Measurements from ENCODE around the gene RASA4B. TPM values are rescaled to one million over a fixed set of nuclear protein-coding genes. Genes with fewer than 3 reads are reported as not detected.
"Not testable (repeated sequence)": the region's sequence is repeated elsewhere in the genome, so short reads cannot be mapped to it uniquely, and the experiment has no call there.

Gene RASA4B
- total and polyA plus RNA-seq, 2 experiments from 2014 or later, result 0.99 to 1.5 TPM

DNA sequence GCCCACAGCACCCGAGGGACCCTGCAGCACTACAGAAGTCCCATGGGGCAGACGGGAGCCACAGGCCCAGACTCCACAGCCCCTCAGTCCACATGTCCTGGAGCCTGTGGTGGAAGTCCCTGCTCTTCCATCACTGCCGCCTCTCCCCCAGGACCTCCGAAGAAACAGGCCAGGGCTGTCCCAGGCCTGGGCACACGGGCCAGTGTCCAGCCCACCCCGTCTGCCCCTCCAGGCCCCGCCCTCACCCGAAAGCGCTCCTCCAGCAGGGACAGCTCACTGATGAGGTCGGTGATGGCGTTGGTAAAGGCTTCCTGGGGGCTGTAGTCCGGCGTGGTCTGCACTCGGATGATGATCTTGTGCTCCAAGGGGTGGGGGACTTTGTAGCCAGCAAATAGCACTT, 43.5 kb downstream of the RASA4B start:
- Mint-ChIP-seq H3K36me3 (ENCODE audit: low read depth) (peaks cover 13% of the 10 kb centered on the region), H3K27me3 (ENCODE audit: insufficient read depth, low read depth, poor library complexity) (peaks cover 13% of the 10 kb centered on the region)
- DNase-seq (ENCODE audit: low spot score); H4K20me1 ChIP-seq (replicated peaks; ENCODE audit: insufficient read depth); H3K4me1 ChIP-seq (ENCODE audit: insufficient read depth); H3K36me3 ChIP-seq (ENCODE audit: insufficient read depth); H3K4me2 ChIP-seq; H2AFZ ChIP-seq; H3K27me3 ChIP-seq (ENCODE audit: insufficient read depth); H3K9me2 ChIP-seq (ENCODE audit: insufficient read depth); H3K4me3 Mint-ChIP-seq; H3K27ac Mint-ChIP-seq; ATAC-seq; H3K4me1 Mint-ChIP-seq; H3K9me3 Mint-ChIP-seq; H3K4me3 ChIP-seq; H3K27ac ChIP-seq (ENCODE audit: low read depth); H3K79me2 ChIP-seq (replicated peaks; ENCODE audit: insufficient read depth); H3F3A ChIP-seq (replicated peaks; ENCODE audit: low read depth): not testable (repeated sequence)

DNA sequence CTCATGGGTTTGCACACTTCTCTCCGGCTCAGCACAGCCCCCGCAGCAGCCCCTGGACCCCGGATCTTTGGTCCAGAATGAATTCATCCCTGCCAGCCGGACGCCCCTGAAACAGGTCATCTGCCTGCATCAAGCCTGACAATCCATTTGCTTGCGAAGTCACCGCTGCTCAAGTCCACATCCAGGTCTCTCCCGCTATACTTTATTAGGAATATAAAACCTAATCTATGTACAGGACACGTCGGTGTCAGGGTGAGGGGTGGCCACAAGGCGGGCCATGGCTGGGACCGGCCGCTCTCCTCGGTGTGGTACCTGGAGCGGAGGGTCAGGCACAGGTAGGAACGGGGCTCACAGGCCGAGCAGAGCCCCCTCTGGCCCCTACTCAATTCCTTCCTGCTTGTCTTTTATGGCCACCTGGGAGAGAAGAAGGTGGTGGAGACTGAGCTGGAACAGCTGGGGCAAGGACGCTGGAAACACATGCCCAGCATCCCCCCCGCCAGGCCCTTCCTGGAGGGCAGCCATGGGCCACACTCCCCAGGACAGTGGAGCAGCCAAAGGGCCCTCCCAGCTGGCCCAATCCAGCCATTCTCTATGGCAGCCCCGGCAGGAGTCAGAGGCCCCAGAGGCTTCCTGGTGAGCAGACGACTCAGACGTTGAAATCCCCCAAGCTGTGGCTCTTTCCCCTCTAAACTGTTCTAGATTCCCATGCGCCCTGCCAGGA, 44.1 kb downstream of the RASA4B start:
- Histone ChIP-seq H3F3A (replicated peaks; ENCODE audit: low read depth) (no peaks in the 10 kb centered on the region), H3K27me3 (ENCODE audit: insufficient read depth) (no peaks in the 10 kb centered on the region), H3K27ac (ENCODE audit: low read depth) (no peak overlapping the region), H3K4me3 (no peak overlapping the region), H3K4me1 (ENCODE audit: insufficient read depth) (no peaks in the 10 kb centered on the region), H3K4me2 (no peak overlapping the region), H3K36me3 (ENCODE audit: insufficient read depth) (no peaks in the 10 kb centered on the region), H3K9me2 (ENCODE audit: insufficient read depth) (no peaks in the 10 kb centered on the region), H4K20me1 (replicated peaks; ENCODE audit: insufficient read depth) (peaks cover 4% of the 10 kb centered on the region; the same call in 1 of the 2 replicates), H2AFZ (no peak overlapping the region), H3K79me2 (replicated peaks; ENCODE audit: insufficient read depth) (no peaks in the 10 kb centered on the region)
- Mint-ChIP-seq H3K36me3 (ENCODE audit: low read depth) (peaks cover 13% of the 10 kb centered on the region), H3K27ac (no peak overlapping the region), H3K9me3 (no peaks in the 10 kb centered on the region), H3K4me3 (no peak overlapping the region), H3K27me3 (ENCODE audit: insufficient read depth, low read depth, poor library complexity) (peaks cover 13% of the 10 kb centered on the region), H3K4me1 (no peaks in the 10 kb centered on the region)
- TF ChIP-seq EZH2 (IDR thresholded peaks at IDR 0.05; ENCODE audit: low read depth, unreplicated experiment), result no peak
- TF ChIP-seq CREB1 (CRISPR knock-in tag; IDR thresholded peaks at IDR 0.05; ENCODE audit: low read depth), result no peak
- no peak for TF ChIP-seq STAT1 (IDR thresholded peaks at IDR 0.05; ENCODE audit: unreplicated experiment)
- TF ChIP-seq POLR2AphosphoS5 (IDR thresholded peaks at IDR 0.05; ENCODE audit: low read depth), result no peak
- TF ChIP-seq ZNF331 (CRISPR knock-in tag; IDR thresholded peaks at IDR 0.05; ENCODE audit: low read depth), result no peak
- no peak for TF ChIP-seq ZNF114 (CRISPR knock-in tag; IDR thresholded peaks at IDR 0.05)
- TF ChIP-seq, protein P1, sequence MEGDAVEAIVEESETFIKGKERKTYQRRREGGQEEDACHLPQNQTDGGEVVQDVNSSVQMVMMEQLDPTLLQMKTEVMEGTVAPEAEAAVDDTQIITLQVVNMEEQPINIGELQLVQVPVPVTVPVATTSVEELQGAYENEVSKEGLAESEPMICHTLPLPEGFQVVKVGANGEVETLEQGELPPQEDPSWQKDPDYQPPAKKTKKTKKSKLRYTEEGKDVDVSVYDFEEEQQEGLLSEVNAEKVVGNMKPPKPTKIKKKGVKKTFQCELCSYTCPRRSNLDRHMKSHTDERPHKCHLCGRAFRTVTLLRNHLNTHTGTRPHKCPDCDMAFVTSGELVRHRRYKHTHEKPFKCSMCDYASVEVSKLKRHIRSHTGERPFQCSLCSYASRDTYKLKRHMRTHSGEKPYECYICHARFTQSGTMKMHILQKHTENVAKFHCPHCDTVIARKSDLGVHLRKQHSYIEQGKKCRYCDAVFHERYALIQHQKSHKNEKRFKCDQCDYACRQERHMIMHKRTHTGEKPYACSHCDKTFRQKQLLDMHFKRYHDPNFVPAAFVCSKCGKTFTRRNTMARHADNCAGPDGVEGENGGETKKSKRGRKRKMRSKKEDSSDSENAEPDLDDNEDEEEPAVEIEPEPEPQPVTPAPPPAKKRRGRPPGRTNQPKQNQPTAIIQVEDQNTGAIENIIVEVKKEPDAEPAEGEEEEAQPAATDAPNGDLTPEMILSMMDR (conservative IDR thresholded peaks at IDR 0.05; ENCODE audit: low read depth in 2 of 2), result no peak
- TF ChIP-seq, protein P2, sequence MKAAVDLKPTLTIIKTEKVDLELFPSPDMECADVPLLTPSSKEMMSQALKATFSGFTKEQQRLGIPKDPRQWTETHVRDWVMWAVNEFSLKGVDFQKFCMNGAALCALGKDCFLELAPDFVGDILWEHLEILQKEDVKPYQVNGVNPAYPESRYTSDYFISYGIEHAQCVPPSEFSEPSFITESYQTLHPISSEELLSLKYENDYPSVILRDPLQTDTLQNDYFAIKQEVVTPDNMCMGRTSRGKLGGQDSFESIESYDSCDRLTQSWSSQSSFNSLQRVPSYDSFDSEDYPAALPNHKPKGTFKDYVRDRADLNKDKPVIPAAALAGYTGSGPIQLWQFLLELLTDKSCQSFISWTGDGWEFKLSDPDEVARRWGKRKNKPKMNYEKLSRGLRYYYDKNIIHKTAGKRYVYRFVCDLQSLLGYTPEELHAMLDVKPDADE (IDR thresholded peaks at IDR 0.05), result no peak
- ATAC-seq, result no peak
- no peak for DNase-seq (ENCODE audit: low spot score)
